A673 (cell line): Measurements from ENCODE around the gene FRMD4B.

ENCODE experiments used
- EZH2 ChIP-seq: fragments of 200-600 bp; sonication (generic); IDR thresholded peaks from 2 replicates; pipeline ENCODE4 v1.6.1; 2017; ENCODE audit warnings: borderline replicate concordance, low read depth, mild to moderate bottlenecking, mixed read lengths, antibody characterized with exemption, low read length; ENCODE audit not compliant: poor library complexity, severe bottlenecking
- TF ChIP-seq, protein P1 (sequence below): fragments of 300-800, 200-600 bp; sonication (generic); conservative IDR thresholded peaks from 2 replicates; pipeline ENCODE4 v1.5.1; 2017; ENCODE audit warnings: low read depth, mild to moderate bottlenecking, antibody characterized with exemption, low read length, moderate library complexity, mixed read lengths

DNA sequence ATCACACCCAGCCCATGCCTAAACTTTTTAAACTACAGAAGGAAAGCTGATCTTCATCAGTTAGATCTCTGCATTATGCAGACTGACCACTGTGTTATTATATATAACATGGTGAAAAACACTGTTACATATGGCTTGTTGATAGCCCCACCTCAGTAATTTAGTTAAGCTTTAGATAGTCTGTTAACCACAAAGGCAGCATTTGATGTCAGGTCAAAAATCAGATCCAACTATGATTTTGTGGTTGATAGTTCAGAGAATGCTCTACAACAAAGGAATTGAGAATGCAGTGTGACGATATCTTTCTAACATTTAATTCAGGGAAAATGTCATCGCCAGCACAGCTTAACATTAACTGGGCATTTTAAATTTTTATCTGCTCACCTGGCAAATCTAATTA, 225.8 kb downstream of the FRMD4B start:
- TF ChIP-seq, protein P1, sequence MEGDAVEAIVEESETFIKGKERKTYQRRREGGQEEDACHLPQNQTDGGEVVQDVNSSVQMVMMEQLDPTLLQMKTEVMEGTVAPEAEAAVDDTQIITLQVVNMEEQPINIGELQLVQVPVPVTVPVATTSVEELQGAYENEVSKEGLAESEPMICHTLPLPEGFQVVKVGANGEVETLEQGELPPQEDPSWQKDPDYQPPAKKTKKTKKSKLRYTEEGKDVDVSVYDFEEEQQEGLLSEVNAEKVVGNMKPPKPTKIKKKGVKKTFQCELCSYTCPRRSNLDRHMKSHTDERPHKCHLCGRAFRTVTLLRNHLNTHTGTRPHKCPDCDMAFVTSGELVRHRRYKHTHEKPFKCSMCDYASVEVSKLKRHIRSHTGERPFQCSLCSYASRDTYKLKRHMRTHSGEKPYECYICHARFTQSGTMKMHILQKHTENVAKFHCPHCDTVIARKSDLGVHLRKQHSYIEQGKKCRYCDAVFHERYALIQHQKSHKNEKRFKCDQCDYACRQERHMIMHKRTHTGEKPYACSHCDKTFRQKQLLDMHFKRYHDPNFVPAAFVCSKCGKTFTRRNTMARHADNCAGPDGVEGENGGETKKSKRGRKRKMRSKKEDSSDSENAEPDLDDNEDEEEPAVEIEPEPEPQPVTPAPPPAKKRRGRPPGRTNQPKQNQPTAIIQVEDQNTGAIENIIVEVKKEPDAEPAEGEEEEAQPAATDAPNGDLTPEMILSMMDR = no peak
- no peak for TF ChIP-seq EZH2
